PC-9 (cell line): ENCODE data around the gene RELB. TPM values are rescaled to one million over a fixed set of nuclear protein-coding genes. Genes with fewer than 3 reads are reported as not detected.

Experiments
- BruUV-seq: library from RNA; stranded (reverse); fragments of 400-500 nt; replicated peaks from 2 replicates; lab custom pipeline; 2021; lab: Mats Ljungman, UMichigan
- CTCF ChIA-PET: fragments of 300-600 bp; sonication (Branson Sonifier 250); formaldehyde crosslinking; loops from one replicate; lab custom pipeline; 2022; ENCODE audit warnings: antibody characterized with exemption; lab: Charles Lee
- POLR2A ChIA-PET: fragments of 300-600 bp; sonication (Branson Sonifier 250); formaldehyde crosslinking; loops from one replicate; lab custom pipeline; 2022; ENCODE audit warnings: antibody characterized with exemption; ENCODE audit not compliant: unreplicated experiment; lab: Charles Lee
- DNase-seq, 2 experiments: peaks; one replicate each; pipeline versions ENCODE4 v3.0.0 to v3.0.0-alpha.2; 2015 to 2022; ENCODE audit warnings: mixed read lengths in 1 of 2
- H2AFZ ChIP-seq: fragments of 200-600 bp; sonication (generic); 2 replicates; pipeline ENCODE4 v1.8.1; 2017; ENCODE audit warnings: antibody characterized with exemption
- H3F3A ChIP-seq: fragments of 200-600 bp; sonication (generic); 2 replicates; pipeline ENCODE4 v1.8.1; 2017; ENCODE audit warnings: antibody characterized with exemption, mild to moderate bottlenecking, low read depth; ENCODE audit not compliant: insufficient read depth
- H3K27ac ChIP-seq: fragments of 200-600 bp; sonication (generic); 2 replicates; pipeline ENCODE4 v1.6.1; 2016; ENCODE audit warnings: mixed run types
- H3K27me3 ChIP-seq: fragments of 200-600 bp; sonication (generic); 2 replicates; pipeline ENCODE4 v1.6.1; 2016; ENCODE audit warnings: low read depth, mixed run types; ENCODE audit not compliant: insufficient read depth
- H3K36me3 ChIP-seq: fragments of 200-600 bp; sonication (generic); 2 replicates; pipeline ENCODE4 v1.6.1; 2016; ENCODE audit warnings: low read depth, mixed run types
- H3K4me1 ChIP-seq: fragments of 200-600 bp; sonication (generic); replicated peaks from 2 replicates; pipeline ENCODE4 v1.6.1; 2016; ENCODE audit warnings: mixed run types; ENCODE audit not compliant: insufficient read depth
- H3K4me2 ChIP-seq: fragments of 200-600 bp; sonication (generic); 2 replicates; pipeline ENCODE4 v1.6.1; 2017; ENCODE audit warnings: mixed run types
- H3K4me3 ChIP-seq: fragments of 200-600 bp; sonication (generic); 2 replicates; pipeline ENCODE4 v1.6.1; 2016; ENCODE audit warnings: mixed run types
- H3K79me2 ChIP-seq: fragments of 200-600 bp; sonication (generic); 2 replicates; pipeline ENCODE4 v1.6.1; 2017; ENCODE audit warnings: low read depth, mixed run types
- H3K9me2 ChIP-seq: fragments of 200-600 bp; sonication (generic); 2 replicates; pipeline ENCODE4 v1.8.1; 2017; ENCODE audit warnings: mild to moderate bottlenecking; ENCODE audit not compliant: insufficient read depth
- H3K9me3 ChIP-seq: fragments of 200-600 bp; sonication (generic); 2 replicates; pipeline ENCODE4 v1.8.1; 2016; ENCODE audit warnings: low read depth; ENCODE audit not compliant: insufficient read depth
- H4K20me1 ChIP-seq: fragments of 200-600 bp; sonication (generic); 2 replicates; pipeline ENCODE4 v1.8.1; 2017; ENCODE audit not compliant: insufficient read depth
- CTCF ChIP-seq: fragments of 200-600 bp; sonication (generic); conservative IDR thresholded peaks from 2 replicates; pipeline ENCODE4 v1.6.1; 2017; ENCODE audit warnings: mixed run types, antibody characterized with exemption, mild to moderate bottlenecking, moderate library complexity
- EZH2 ChIP-seq: fragments of 200-600 bp; sonication (generic); IDR thresholded peaks from 2 replicates; pipeline ENCODE4 v1.8.0; 2017; ENCODE audit warnings: antibody characterized with exemption, low read depth
- intact Hi-C: fragments of 100-400 bp; cut with micrococcal nuclease; formaldehyde crosslinking; loops from one replicate; pipeline ENCODE4 v1.10.0; 2022; ENCODE audit not compliant: unreplicated experiment
- total RNA-seq: library from RNA; stranded (reverse); gene quantifications from 2 replicates; pipeline ENCODE4 v1.2.3, GENCODE V29; 2021

The RELB gene
- total RNA-seq, 1 experiment from 2014 or later: 5.8 TPM

- POLR2A ChIA-PET: no interaction called here
- H3K27me3 ChIP-seq: no peaks in the 10 kb centered on the region
- no peaks in the 10 kb centered on the region for H3K9me2 ChIP-seq
- BruUV-seq: no TSS peak
- intact Hi-C loops: no loop called here
- peaks cover 35% of the 10 kb centered on the region for H3K36me3 ChIP-seq
- H2AFZ ChIP-seq: no peak overlapping the region
- H4K20me1 ChIP-seq: peaks cover 10% of the 10 kb centered on the region
- 0 out of 2 replicates have a peak, but pooled peaks cover 2% of the 10 kb centered on the region for H3K79me2 ChIP-seq
- no peak for DNase-seq
- H3F3A ChIP-seq: no peaks in the 10 kb centered on the region
- no peak overlapping the region for H3K4me3 ChIP-seq
- no peak overlapping the region for H3K4me2 ChIP-seq
- TF ChIP-seq EZH2 (no peak), CTCF (no peak)
- H3K4me1 ChIP-seq: no peaks in the 10 kb centered on the region
- H3K9me3 ChIP-seq: no peaks in the 10 kb centered on the region
- no peak overlapping the region for H3K27ac ChIP-seq
- CTCF ChIA-PET: interaction anchor here (0.7 kb wide), 1 partner anchor 37 kb away, joined by 4 read pairs; no protein-coding TSS in a partner anchor
These were observed 28.5 kb upstream of the RELB start for GRCh38 chr19:44972802-44973201.

DNA sequence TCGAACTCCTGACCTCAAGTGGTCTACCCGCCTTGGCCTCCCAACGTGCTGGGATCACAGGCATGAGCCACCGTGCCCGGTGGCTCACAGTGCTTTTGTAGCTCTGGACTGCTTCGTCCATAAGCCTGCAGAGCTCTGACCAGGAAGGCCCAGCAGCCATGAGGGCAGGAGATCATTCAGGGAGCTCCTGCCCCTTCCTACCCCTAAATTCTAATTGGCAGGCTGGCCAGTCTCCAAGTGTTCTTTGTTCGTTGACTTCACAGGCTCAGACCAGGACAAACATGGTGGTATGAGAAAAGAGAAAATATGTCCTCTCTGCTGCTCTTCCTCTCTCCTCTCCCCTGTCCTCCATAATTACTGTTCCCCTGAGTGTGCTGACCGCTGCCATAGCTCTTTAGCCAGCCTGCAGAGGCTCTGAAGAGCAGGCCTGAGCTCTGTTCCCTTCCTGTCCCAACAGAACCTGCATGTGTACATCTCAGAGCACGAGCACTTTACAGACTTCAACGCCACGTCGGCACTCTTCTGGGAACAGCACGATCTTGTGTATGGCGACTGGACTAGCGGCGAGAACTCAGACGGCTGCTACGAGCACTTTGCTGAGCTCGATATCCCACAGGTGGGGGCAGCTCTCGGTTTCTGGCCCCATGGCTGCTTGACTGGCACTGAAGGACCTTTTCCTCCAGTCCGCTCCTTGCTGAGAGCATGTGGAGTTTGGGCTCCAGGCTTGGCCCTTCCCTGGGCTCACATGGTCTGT is 27.1 kb upstream of the RELB start:
- H3K9me3 ChIP-seq: no peaks in the 10 kb centered on the region
- ChIA-PET CTCF (interaction anchor here (0.6 kb wide), 1 partner anchor 296 kb away, joined by 7 read pairs; no protein-coding TSS in a partner anchor), POLR2A (no interaction called here)
- BruUV-seq: no TSS peak
- H3F3A ChIP-seq: peaks cover 11% of the 10 kb centered on the region; the same call in 1 of the 2 replicates
- peaks cover 31% of the 10 kb centered on the region for H3K36me3 ChIP-seq
- no peak for DNase-seq
- no peaks in the 10 kb centered on the region for H3K9me2 ChIP-seq
- intact Hi-C loops: no loop called here
- H3K4me2 ChIP-seq: no peak overlapping the region
- H3K4me1 ChIP-seq: no peaks in the 10 kb centered on the region
- H3K27ac ChIP-seq: no peak overlapping the region
- no peak overlapping the region for H2AFZ ChIP-seq
- H4K20me1 ChIP-seq: peaks cover 10% of the 10 kb centered on the region
- TF ChIP-seq EZH2: no peak
- no peak for TF ChIP-seq CTCF
- no peak overlapping the region for H3K4me3 ChIP-seq
- no peaks in the 10 kb centered on the region for H3K27me3 ChIP-seq
- H3K79me2 ChIP-seq: no peaks in the 10 kb centered on the region

DNA sequence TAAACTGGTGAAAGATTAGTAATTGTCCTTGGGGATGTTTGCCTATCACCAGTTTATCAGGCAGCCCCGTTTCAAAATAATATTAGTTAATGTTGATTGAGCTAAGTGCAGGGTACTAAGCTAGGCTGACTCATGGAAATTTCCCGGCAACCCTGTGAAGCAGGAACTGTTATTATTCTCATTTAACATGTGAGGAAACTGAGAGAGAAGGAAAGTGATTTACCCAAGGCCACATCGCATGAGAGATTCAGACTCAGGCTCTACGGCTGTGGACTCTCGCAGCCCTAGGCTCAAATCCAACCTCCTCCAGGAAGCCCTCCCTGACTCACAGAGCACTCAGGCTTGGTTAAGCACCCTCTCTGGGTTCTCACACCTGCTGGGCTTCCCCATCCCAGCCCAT is 26.4 kb upstream of the RELB start:
- intact Hi-C loops: no loop called here
- no TSS peak for BruUV-seq
- peaks cover 15% of the 10 kb centered on the region; the same call in 1 of the 2 replicates for H3F3A ChIP-seq
- ChIA-PET CTCF (no interaction called here), POLR2A (no interaction called here)
- no peak overlapping the region for H3K4me3 ChIP-seq
- DNase-seq: no peak
- no peak for TF ChIP-seq EZH2
- H3K9me2 ChIP-seq: no peaks in the 10 kb centered on the region
- no peaks in the 10 kb centered on the region for H3K9me3 ChIP-seq
- no peak overlapping the region for H3K27ac ChIP-seq
- H3K36me3 ChIP-seq: peaks cover 36% of the 10 kb centered on the region
- no peaks in the 10 kb centered on the region for H3K79me2 ChIP-seq
- H4K20me1 ChIP-seq: peaks cover 10% of the 10 kb centered on the region
- no peaks in the 10 kb centered on the region for H3K27me3 ChIP-seq
- no peaks in the 10 kb centered on the region for H3K4me1 ChIP-seq
- no peak overlapping the region for H3K4me2 ChIP-seq
- no peak overlapping the region for H2AFZ ChIP-seq
